Measurements from ENCODE around the gene PES1. TPM values are rescaled to one million over a fixed set of nuclear protein-coding genes. Genes with fewer than 3 reads are reported as not detected.
A peak's percentile ranks its signal among the peaks of the same experiment; 100 is the strongest.
"Not testable (repeated sequence)": the region's sequence is repeated elsewhere in the genome, so short reads cannot be mapped to it uniquely, and the experiment has no call there.

The PES1 gene
- total and polyA plus RNA-seq, 8 donors: 22.8 to 94.5 (median 47.1) TPM

DNA sequence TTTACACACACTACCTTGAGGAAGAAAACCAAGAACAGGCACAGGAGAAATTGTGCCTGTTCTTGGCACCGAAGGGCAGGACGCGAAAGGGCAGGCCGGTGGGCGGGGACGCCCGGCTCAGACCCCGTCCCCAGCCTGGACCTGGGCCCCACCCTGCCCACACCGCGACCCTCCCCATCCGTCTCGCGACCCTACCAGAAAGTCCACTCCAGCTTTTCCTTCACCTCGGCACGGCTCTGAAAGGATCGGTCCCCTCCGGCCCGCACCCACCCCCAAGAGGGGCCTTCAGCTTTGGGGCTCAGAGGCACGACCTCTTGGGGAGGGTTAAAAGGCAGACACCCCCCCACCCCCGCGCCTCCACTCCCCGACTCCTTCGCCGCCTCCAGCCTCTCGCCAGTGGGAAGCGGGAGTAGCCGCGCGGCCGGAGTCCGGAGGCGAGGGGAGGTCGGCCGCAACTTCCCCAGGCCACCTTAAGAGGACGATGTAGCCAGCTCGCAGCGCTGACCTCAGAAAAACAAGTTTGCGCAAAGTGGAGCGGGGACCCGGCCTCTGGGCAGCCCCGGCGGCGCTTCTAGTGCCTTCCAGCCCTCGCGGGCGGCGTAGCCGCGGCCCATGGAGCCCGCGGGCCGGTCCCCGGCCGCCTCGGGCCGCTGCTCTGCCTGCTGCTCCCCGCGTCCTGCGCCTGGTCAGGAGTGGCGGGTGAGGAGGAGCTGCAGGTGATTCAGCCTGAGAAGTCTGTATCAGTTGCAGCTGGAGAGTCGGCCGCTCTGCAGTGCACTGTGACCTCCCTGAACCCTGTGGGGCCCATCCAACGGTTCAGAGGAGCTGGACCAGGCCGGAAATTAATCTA lies 49.5 kb downstream of the PES1 start:
- Histone ChIP-seq H3K4me1 (peaks cover 11 to 19% (median 15%) of the 10 kb centered on the region in 4 donors), H3K4me3 (peak overlapping the region; percentile 45 to 57 (median 48)), H3K36me3 (no peaks in the 10 kb centered on the region), H3K9me3 (no peaks in the 10 kb centered on the region), H3K27ac (peak overlapping the region in 1 of 5 donors; percentile 54), H3K27me3 (peaks cover 0 to 40% (median 23%) of the 10 kb centered on the region in 3 donors)
- intact Hi-C loops (cut with DNase I; ENCODE audit: low total_unique reads): no loop called here
- DNase-seq: peak; percentile 28 to 55
- WGBS, 5 donors: 1 to 7% (median 3%) methylated on average over 32 to 64 of the region's 64 CpGs
- TF ChIP-seq, protein P1, sequence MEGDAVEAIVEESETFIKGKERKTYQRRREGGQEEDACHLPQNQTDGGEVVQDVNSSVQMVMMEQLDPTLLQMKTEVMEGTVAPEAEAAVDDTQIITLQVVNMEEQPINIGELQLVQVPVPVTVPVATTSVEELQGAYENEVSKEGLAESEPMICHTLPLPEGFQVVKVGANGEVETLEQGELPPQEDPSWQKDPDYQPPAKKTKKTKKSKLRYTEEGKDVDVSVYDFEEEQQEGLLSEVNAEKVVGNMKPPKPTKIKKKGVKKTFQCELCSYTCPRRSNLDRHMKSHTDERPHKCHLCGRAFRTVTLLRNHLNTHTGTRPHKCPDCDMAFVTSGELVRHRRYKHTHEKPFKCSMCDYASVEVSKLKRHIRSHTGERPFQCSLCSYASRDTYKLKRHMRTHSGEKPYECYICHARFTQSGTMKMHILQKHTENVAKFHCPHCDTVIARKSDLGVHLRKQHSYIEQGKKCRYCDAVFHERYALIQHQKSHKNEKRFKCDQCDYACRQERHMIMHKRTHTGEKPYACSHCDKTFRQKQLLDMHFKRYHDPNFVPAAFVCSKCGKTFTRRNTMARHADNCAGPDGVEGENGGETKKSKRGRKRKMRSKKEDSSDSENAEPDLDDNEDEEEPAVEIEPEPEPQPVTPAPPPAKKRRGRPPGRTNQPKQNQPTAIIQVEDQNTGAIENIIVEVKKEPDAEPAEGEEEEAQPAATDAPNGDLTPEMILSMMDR (IDR thresholded peaks at IDR 0.05): no peak
- no peak for TF ChIP-seq POLR2A (IDR thresholded peaks at IDR 0.05)
- TF ChIP-seq POLR2AphosphoS5 (IDR thresholded peaks at IDR 0.05): no peak
- TF ChIP-seq EP300 (IDR thresholded peaks at IDR 0.05): no peak

DNA sequence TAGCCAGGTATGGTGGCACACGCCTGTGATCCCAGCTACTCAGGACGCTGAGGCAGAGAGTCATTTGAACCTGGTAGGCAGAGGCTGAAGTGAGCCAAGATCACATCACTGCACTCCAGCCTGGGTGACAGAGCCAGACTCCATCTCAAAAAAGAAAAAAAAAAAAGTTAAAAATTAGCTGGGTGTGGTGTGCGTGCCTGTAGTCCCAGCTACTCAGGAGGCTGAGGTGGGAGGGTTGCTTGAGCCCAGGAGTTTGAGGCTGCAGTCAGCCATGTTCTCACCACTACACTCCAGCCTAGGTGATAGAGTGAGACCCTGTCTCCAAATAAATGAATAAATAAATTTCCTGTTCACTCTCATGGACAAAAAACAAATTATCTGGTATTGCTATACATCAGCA lies 50.2 kb downstream of the PES1 start:
- Histone ChIP-seq H3K4me3 (peak overlapping the region in 3 of 4 donors; percentile 45 to 57 (median 48)), H3K27me3 (peaks cover 0 to 40% (median 23%) of the 10 kb centered on the region in 3 donors), H3K4me1 (peaks cover 11 to 19% (median 15%) of the 10 kb centered on the region in 4 donors)
- DNase-seq; intact Hi-C loops (cut with DNase I; ENCODE audit: low total_unique reads); H3K36me3 ChIP-seq; H3K27ac ChIP-seq; H3K9me3 ChIP-seq: not testable (repeated sequence)
- WGBS, 5 donors: 70 to 81% (median 74%) methylated on average over 3 of the region's 3 CpGs

DNA sequence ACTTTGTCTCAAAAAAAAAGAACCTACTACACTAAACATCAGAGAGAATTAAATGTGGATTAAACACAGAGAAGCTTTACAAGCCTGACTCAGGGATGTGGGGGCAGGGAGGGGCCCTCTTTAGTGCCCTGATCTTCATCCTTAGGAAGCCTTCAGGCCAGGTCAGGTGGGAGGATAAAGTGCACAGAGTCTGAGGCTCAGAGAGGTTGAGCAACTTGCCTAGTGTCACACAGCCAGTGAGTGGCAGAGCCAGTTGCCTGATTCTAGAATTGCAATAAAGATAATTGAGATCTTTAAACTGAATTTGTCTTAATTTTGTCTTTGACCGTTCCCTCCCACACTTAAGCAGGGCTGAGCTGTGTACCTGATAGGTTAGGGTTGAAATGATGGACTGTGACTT lies 52.3 kb downstream of the PES1 start:
- TF ChIP-seq POLR2AphosphoS5 (IDR thresholded peaks at IDR 0.05): no peak
- TF ChIP-seq EP300 (IDR thresholded peaks at IDR 0.05): no peak
- no peak for TF ChIP-seq POLR2A (IDR thresholded peaks at IDR 0.05)
- TF ChIP-seq, protein P1 (IDR thresholded peaks at IDR 0.05): no peak
- Histone ChIP-seq H3K27ac (no peak overlapping the region), H3K36me3 (no peaks in the 10 kb centered on the region), H3K27me3 (peaks cover 0 to 32% (median 23%) of the 10 kb centered on the region in 3 donors), H3K9me3 (no peaks in the 10 kb centered on the region), H3K4me1 (peaks cover 11 to 19% (median 15%) of the 10 kb centered on the region in 4 donors), H3K4me3 (no peak overlapping the region)
- no peak for DNase-seq
- 93 to 100% (median 100%) methylated on average over 1 of the region's 1 CpG for WGBS, 5 donors
- intact Hi-C loops (cut with DNase I; ENCODE audit: low total_unique reads): no loop called here

DNA sequence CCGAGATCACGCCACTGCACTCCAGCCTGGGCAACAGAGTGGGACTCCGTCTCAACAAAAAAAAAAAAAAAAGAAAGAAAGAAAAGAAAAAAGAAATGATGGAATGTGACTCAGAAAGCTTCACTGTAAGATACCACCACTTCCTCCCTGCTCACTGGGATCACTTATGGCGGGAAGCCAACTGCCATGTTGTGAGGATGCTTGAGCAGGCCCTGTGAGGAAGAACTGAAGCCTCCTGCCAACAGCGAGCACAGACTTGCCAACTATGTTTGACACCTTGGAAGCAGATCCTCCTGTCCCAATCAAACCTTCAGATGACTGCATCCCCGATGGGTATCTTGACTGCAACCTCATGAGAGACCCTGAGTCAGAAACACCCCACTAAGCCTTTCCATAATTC lies 53.4 kb downstream of the PES1 start:
- Histone ChIP-seq H3K9me3 (no peaks in the 10 kb centered on the region), H3K4me3 (no peak overlapping the region), H3K4me1 (peaks cover 11 to 19% (median 15%) of the 10 kb centered on the region in 4 donors), H3K36me3 (no peaks in the 10 kb centered on the region), H3K27me3 (peaks cover 0 to 21% (median 17%) of the 10 kb centered on the region in 3 donors), H3K27ac (no peak overlapping the region)
- 85 to 94% (median 88%) methylated on average over 6 of the region's 6 CpGs for WGBS, 5 donors
- intact Hi-C loops (cut with DNase I; ENCODE audit: low total_unique reads): no loop called here
- TF ChIP-seq, protein P1 (IDR thresholded peaks at IDR 0.05): no peak
- TF ChIP-seq POLR2A (IDR thresholded peaks at IDR 0.05): no peak
- no peak for TF ChIP-seq POLR2AphosphoS5 (IDR thresholded peaks at IDR 0.05)
- TF ChIP-seq EP300 (IDR thresholded peaks at IDR 0.05): no peak
- DNase-seq: no peak
